HEK293 (cell line): Measurements from ENCODE around the gene DOP1B.

Experiments
- CTCF ChIA-PET: fragments of 350-600 bp; formaldehyde crosslinking; extraction: SDS; loops from one replicate; lab custom pipeline; 2021; ENCODE audit warnings: antibody characterized with exemption; lab: Yijun Ruan, JAX
- POLR2A ChIA-PET: fragments of 300-600 bp; formaldehyde crosslinking; extraction: SDS; loops from one replicate; lab custom pipeline; 2020; ENCODE audit warnings: antibody characterized with exemption, inconsistent platforms; lab: Yijun Ruan, JAX
- H3K27ac ChIP-seq: fragments of 200-500 bp; sonication (Bioruptor generic); 2 replicates; pipeline ENCODE4 v1.5.1; 2014; ENCODE audit warnings: low read depth, low read length, control low read depth, inconsistent platforms; ENCODE audit errors: extremely low read depth
- H3K36me3 ChIP-seq, 2 experiments: fragments of 200-500 bp in 1 of 2; sonication (Bioruptor generic) in 1 of 2; 1 replicate in 1 of 2; 2 replicates in 1 of 2; pipeline ENCODE4 v1.5.1; 2014 to 2017; ENCODE audit warnings: inconsistent platforms in 2 of 2, low read length in 2 of 2; ENCODE audit not compliant: control insufficient read depth in 2 of 2, insufficient read depth in 1 of 2
- H3K4me1 ChIP-seq: fragments of 200-500 bp; sonication (Bioruptor generic); 2 replicates; pipeline ENCODE4 v1.5.1; 2014; ENCODE audit warnings: mild to moderate bottlenecking, low read length, inconsistent platforms; ENCODE audit not compliant: control insufficient read depth, insufficient read depth
- H3K4me3 ChIP-seq: 2 replicates; pipeline ENCODE4 v1.5.1; 2011; ENCODE audit warnings: low read depth, mild to moderate bottlenecking, control low read depth, low read length, moderate library complexity
- H3K9me3 ChIP-seq: fragments of 200-500 bp; sonication (Bioruptor generic); 2 replicates; pipeline ENCODE4 v1.5.1; 2014; ENCODE audit warnings: low read depth, low read length, inconsistent platforms; ENCODE audit not compliant: control insufficient read depth, insufficient read depth
- AEBP2 ChIP-seq: fragments of 450-650 bp; formaldehyde crosslinking; IDR thresholded peaks from 2 replicates; pipeline ENCODE4 v1.5.1; 2016; ENCODE audit warnings: missing biosample characterization, missing genetic modification characterization, borderline replicate concordance
- EGR2 ChIP-seq: fragments of 450-650 bp; formaldehyde crosslinking; IDR thresholded peaks from 2 replicates; pipeline ENCODE4 v1.5.1; 2016; ENCODE audit warnings: low read depth, missing biosample characterization, missing genetic modification characterization
- GLI4 ChIP-seq: fragments of 450-650 bp; formaldehyde crosslinking; IDR thresholded peaks from 2 replicates; pipeline ENCODE4 v1.5.1; 2016; ENCODE audit warnings: missing biosample characterization, missing genetic modification characterization
- KLF1 ChIP-seq: fragments of 450-650 bp; formaldehyde crosslinking; IDR thresholded peaks from 2 replicates; pipeline ENCODE4 v1.5.1; 2016; ENCODE audit warnings: missing biosample characterization, missing genetic modification characterization
- KLF9 ChIP-seq: fragments of 450-650 bp; formaldehyde crosslinking; IDR thresholded peaks from 2 replicates; pipeline ENCODE4 v1.5.1; 2016; ENCODE audit warnings: missing biosample characterization, missing genetic modification characterization, low read depth
- MEIS1 ChIP-seq: sonication (generic); formaldehyde crosslinking; IDR thresholded peaks from 2 replicates; pipeline ENCODE4 v1.8.1; 2022; ENCODE audit warnings: missing genetic modification reagents, mild to moderate bottlenecking, borderline replicate concordance
- REST ChIP-seq: fragments of 450-650 bp; formaldehyde crosslinking; IDR thresholded peaks from 2 replicates; pipeline ENCODE4 v1.5.1; 2016; ENCODE audit warnings: missing biosample characterization, missing genetic modification characterization
- TSHZ1 ChIP-seq: fragments of 450-650 bp; formaldehyde crosslinking; IDR thresholded peaks from 2 replicates; pipeline ENCODE4 v1.5.1; 2016; ENCODE audit warnings: missing biosample characterization, missing genetic modification characterization, borderline replicate concordance
- ZBTB10 ChIP-seq: fragments of 450-650 bp; formaldehyde crosslinking; IDR thresholded peaks from 2 replicates; pipeline ENCODE4 v1.5.1; 2016; ENCODE audit warnings: missing biosample characterization, missing genetic modification characterization
- ZBTB17 ChIP-seq: fragments of 450-650 bp; formaldehyde crosslinking; IDR thresholded peaks from 2 replicates; pipeline ENCODE4 v1.5.1; 2016; ENCODE audit warnings: missing biosample characterization, missing genetic modification characterization
- ZBTB48 ChIP-seq: fragments of 450-650 bp; formaldehyde crosslinking; IDR thresholded peaks from 2 replicates; pipeline ENCODE4 v1.5.1; 2016; ENCODE audit warnings: missing biosample characterization, missing genetic modification characterization
- ZBTB8A ChIP-seq: fragments of 450-650 bp; formaldehyde crosslinking; IDR thresholded peaks from 2 replicates; pipeline ENCODE4 v1.5.1; 2016; ENCODE audit warnings: missing biosample characterization, missing genetic modification characterization
- ZFHX2 ChIP-seq: fragments of 450-650 bp; formaldehyde crosslinking; conservative IDR thresholded peaks from 2 replicates; pipeline ENCODE4 v1.5.1; 2016; ENCODE audit warnings: missing biosample characterization, missing genetic modification characterization
- ZFP3 ChIP-seq: fragments of 450-650 bp; formaldehyde crosslinking; IDR thresholded peaks from 2 replicates; pipeline ENCODE4 v1.5.1; 2016; ENCODE audit warnings: low read depth, missing biosample characterization, missing genetic modification characterization
- ZFP41 ChIP-seq: fragments of 450-650 bp; formaldehyde crosslinking; IDR thresholded peaks from 2 replicates; pipeline ENCODE4 v1.5.1; 2016; ENCODE audit warnings: missing biosample characterization, missing genetic modification characterization, borderline replicate concordance
- ZNF184 ChIP-seq: fragments of 450-650 bp; IDR thresholded peaks from 2 replicates; pipeline ENCODE4 v1.5.1; 2018; ENCODE audit warnings: missing biosample characterization, mild to moderate bottlenecking, missing genetic modification characterization
- ZNF24 ChIP-seq: fragments of 450-650 bp; formaldehyde crosslinking; IDR thresholded peaks from 2 replicates; pipeline ENCODE4 v1.5.1; 2016; ENCODE audit warnings: missing biosample characterization, missing genetic modification characterization
- ZNF266 ChIP-seq: fragments of 450-650 bp; formaldehyde crosslinking; IDR thresholded peaks from 2 replicates; pipeline ENCODE4 v1.5.1; 2016; ENCODE audit warnings: missing biosample characterization, missing genetic modification characterization, low read depth
- ZNF404 ChIP-seq: fragments of 450-650 bp; formaldehyde crosslinking; IDR thresholded peaks from 2 replicates; pipeline ENCODE4 v1.5.1; 2017; ENCODE audit warnings: missing biosample characterization, missing genetic modification characterization
- ZNF530 ChIP-seq: fragments of 450-650 bp; formaldehyde crosslinking; IDR thresholded peaks from 2 replicates; pipeline ENCODE4 v1.5.1; 2016; ENCODE audit warnings: low read depth, missing biosample characterization, missing genetic modification characterization
- ZNF585B ChIP-seq: fragments of 450-650 bp; formaldehyde crosslinking; IDR thresholded peaks from 2 replicates; pipeline ENCODE4 v1.5.1; 2016; ENCODE audit warnings: missing biosample characterization, missing genetic modification characterization
- ZNF624 ChIP-seq: fragments of 450-650 bp; formaldehyde crosslinking; IDR thresholded peaks from 2 replicates; pipeline ENCODE4 v1.5.1; 2017; ENCODE audit warnings: missing biosample characterization, missing genetic modification characterization
- ZNF768 ChIP-seq: fragments of 450-650 bp; formaldehyde crosslinking; IDR thresholded peaks from 2 replicates; pipeline ENCODE4 v1.5.1; 2018; ENCODE audit warnings: missing biosample characterization, mild to moderate bottlenecking, missing genetic modification characterization
- ZNF776 ChIP-seq: fragments of 450-650 bp; formaldehyde crosslinking; IDR thresholded peaks from 2 replicates; pipeline ENCODE4 v1.5.0; 2017; ENCODE audit warnings: missing biosample characterization, missing genetic modification characterization, borderline replicate concordance

Gene DOP1B

GRCh38 chr21:36127977-36128376 lies 28.6 kb upstream of the DOP1B start:
- H3K27ac ChIP-seq, result no peak overlapping the region
- no peaks in the 10 kb centered on the region for H3K36me3 ChIP-seq
- POLR2A ChIA-PET, result interaction anchor here (1.0 kb wide), 1 partner anchor 8 kb away, joined by 3 read pairs; no protein-coding TSS in a partner anchor
- CTCF ChIA-PET, result interaction anchor here (0.7 to 1.2 kb wide), 3 partner anchors 74 to 209 kb away, joined by 3 to 4 read pairs (median 4); no protein-coding TSS in a partner anchor
- H3K9me3 ChIP-seq, result no peaks in the 10 kb centered on the region
- H3K4me3 ChIP-seq, result no peak overlapping the region
- no peak for TF ChIP-seq ZNF585B (tag by site-specific recombination)
- TF ChIP-seq ZNF624 (tag by site-specific recombination), result no peak
- TF ChIP-seq ZBTB8A (tag by site-specific recombination), result no peak
- TF ChIP-seq ZNF776, result no peak
- TF ChIP-seq ZNF266 (tag by site-specific recombination), result no peak
- TF ChIP-seq GLI4 (tag by site-specific recombination), result no peak
- no peak for TF ChIP-seq ZBTB17
- no peak for TF ChIP-seq KLF9
- no peak for TF ChIP-seq ZNF530
- no peak for TF ChIP-seq ZFP3 (tag by site-specific recombination)
- peaks cover 4% of the 10 kb centered on the region; the same call in 1 of the 2 replicates for H3K4me1 ChIP-seq

- Histone ChIP-seq H3K27ac (no peak overlapping the region), H3K36me3 (no peaks in the 10 kb centered on the region), H3K4me1 (peaks cover 4% of the 10 kb centered on the region), H3K9me3 (no peaks in the 10 kb centered on the region), H3K4me3 (no peak overlapping the region)
- CTCF ChIA-PET, result interaction anchor here (0.7 kb wide), 1 partner anchor 17 kb away, joined by 3 read pairs; no protein-coding TSS in a partner anchor
- no peak for TF ChIP-seq ZBTB10 (tag by site-specific recombination)
- TF ChIP-seq TSHZ1 (tag by site-specific recombination), result no peak
- peak; percentile 79 for TF ChIP-seq ZFHX2 (tag by site-specific recombination)
- TF ChIP-seq AEBP2 (tag by site-specific recombination), result no peak
- no peak for TF ChIP-seq KLF1
- no peak for TF ChIP-seq ZNF768 (tag by site-specific recombination)
- TF ChIP-seq REST (tag by site-specific recombination), result no peak
- TF ChIP-seq ZNF24 (tag by site-specific recombination), result no peak
- no peak for TF ChIP-seq ZNF184 (tag by site-specific recombination)
- peak; percentile 92 for TF ChIP-seq EGR2 (tag by site-specific recombination)
- no peak for TF ChIP-seq ZBTB48
- TF ChIP-seq ZNF404 (tag by site-specific recombination), result no peak
- TF ChIP-seq MEIS1 (CRISPR knock-in tag), result no peak
- TF ChIP-seq ZFP41, result no peak
- POLR2A ChIA-PET, result no interaction called here
Measured at GRCh38 chr21:36129219-36129618, 27.4 kb upstream of the DOP1B start.
